Heart left ventricle (tissue), 13 donors: ENCODE results near the gene MAP4K1.

Source experiments
- POLR2A ChIP-seq, 2 donors: fragments of 450-650 bp; IDR thresholded peaks; one replicate each; pipeline ENCODE4 v1.6.1; 2017; ENCODE audit warnings: antibody characterized with exemption in 2 of 2, mild to moderate bottlenecking in 2 of 2, moderate library complexity in 2 of 2
- TF ChIP-seq, protein P1 (sequence below), 12 donors: fragments of 200-600 bp; sonication (generic) in 4 of 12; IDR thresholded peaks; one replicate each; pipeline versions ENCODE4 v1.5.0 to v1.8.0; 2018 to 2022; ENCODE audit warnings: antibody characterized with exemption in 12 of 12, mild to moderate bottlenecking in 5 of 12
- donor health status: ischemic (EF 13 %, LVEDD 7.1; RV severe dilation, severe dysfunction).
- donor health status: DM: no; HTN: yes; CAD: no.
- donor health status: DM: no; HTN: no; CAD: no.
- donor health status: ischemic (EF 25% LVEDD 6.9; RV normal size, moderate dysfunction).
- donor health status: ischemic (EF 25% LVEDD 5.7; RV mildly dilated, moderate dysfunction).
- donor health status: ischemic (EF 35%, LVEDD 5.7; RV mildly dilated, moderate dysfunction).
- donor health status: nonischemic (EF 11% LVEDD 7.7; RV severe dilation, severe dysfunction).
- donor health status: DM: yes; HTN: yes; CAD: no.
- donor health status: PGD.
- donor health status: ischemic (EF 29% LVEDD 5.4; RV normal size, mild dysfunction).
- donor health status: nonischemic (EF 23%, LVEDD 6.1; RV moderate dilation, normal function).

DNA sequence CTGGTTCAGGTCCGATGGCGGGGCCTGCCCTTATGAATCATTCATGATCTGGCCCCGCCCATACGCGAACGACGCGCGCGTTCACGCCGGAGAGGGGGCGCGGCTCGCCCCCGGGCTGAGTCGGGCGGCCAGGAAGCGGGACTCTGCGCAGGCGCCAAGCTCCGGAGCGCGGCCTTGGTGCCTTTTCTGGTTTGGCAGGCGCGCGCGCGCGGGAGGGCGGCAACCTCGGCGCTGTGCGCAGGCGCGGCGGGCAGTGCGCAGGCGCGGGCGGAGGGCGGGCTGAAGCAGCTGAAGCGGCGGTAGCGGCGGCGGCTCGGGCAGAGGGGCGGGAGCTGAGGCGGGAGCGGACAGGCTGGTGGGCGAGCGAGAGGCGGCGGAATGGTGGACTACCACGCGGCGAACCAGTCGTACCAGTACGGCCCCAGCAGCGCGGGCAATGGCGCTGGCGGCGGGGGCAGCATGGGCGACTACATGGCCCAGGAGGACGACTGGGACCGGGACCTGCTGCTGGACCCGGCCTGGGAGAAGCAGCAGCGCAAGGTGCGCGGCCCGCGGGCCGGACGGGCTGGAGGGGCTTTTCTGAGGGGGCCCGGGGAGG is 29.7 kb upstream of the MAP4K1 start, which contains the start of gene ACTN4:
- TF ChIP-seq, protein P1, sequence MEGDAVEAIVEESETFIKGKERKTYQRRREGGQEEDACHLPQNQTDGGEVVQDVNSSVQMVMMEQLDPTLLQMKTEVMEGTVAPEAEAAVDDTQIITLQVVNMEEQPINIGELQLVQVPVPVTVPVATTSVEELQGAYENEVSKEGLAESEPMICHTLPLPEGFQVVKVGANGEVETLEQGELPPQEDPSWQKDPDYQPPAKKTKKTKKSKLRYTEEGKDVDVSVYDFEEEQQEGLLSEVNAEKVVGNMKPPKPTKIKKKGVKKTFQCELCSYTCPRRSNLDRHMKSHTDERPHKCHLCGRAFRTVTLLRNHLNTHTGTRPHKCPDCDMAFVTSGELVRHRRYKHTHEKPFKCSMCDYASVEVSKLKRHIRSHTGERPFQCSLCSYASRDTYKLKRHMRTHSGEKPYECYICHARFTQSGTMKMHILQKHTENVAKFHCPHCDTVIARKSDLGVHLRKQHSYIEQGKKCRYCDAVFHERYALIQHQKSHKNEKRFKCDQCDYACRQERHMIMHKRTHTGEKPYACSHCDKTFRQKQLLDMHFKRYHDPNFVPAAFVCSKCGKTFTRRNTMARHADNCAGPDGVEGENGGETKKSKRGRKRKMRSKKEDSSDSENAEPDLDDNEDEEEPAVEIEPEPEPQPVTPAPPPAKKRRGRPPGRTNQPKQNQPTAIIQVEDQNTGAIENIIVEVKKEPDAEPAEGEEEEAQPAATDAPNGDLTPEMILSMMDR (IDR thresholded peaks at IDR 0.05), result no peak
- peak; percentile 98 to 100 for TF ChIP-seq POLR2A (IDR thresholded peaks at IDR 0.05)
